ENCODE measurements around the gene PGAP1. TPM values are rescaled to one million over a fixed set of nuclear protein-coding genes. Genes with fewer than 3 reads are reported as not detected.

The PGAP1 gene
- total RNA-seq, 2 donors from 2014 or later = 15.3 to 38.2 TPM

GRCh38 chr2:196821195-196821594, 105.3 kb downstream of the PGAP1 start:
- no peaks in the 10 kb centered on the region for H3K4me1 ChIP-seq (ENCODE audit: control insufficient read depth in 1 of 2, low read depth in 2 of 2)
- no peaks in the 10 kb centered on the region for H3K27me3 ChIP-seq (replicated peaks; ENCODE audit: insufficient read depth)
- no peak overlapping the region for H3K27ac ChIP-seq
- H3K36me3 ChIP-seq = no peaks in the 10 kb centered on the region
- H3K4me3 ChIP-seq = no peak overlapping the region
- peaks cover 5% of the 10 kb centered on the region for H3K9me3 ChIP-seq
- DNase-seq (ENCODE audit: low spot score) (no peak), ATAC-seq (ENCODE audit: insufficient number of reproducible peaks, low FRiP score, low read depth) (no peak)
- no peak for TF ChIP-seq CTCF (IDR thresholded peaks at IDR 0.05)

DNA sequence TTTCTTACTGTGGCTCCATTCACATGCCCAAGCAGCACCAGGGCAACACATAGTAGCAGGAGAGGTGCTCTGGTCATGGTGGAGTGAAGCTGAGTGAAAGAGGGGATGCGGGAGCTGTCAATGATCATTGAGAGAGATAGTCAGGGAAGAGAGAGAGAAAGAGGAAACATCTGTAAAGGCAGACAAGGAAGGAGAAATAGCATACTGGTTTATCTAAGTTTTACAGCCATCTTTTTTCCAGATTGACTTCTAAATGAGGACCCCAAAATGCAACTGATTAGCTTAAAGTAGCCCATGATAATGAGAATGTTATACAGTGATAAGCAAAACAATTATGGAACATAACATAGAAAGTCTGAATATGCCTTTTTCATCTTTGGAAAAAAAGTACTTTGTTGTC, 117.2 kb downstream of the PGAP1 start, which contains the start of gene C2orf66:
Gene C2orf66, minus strand, starts transcription at position 96 of the 400 bp plus-strand sequence. Its CDS starts 19 bp downstream, at position 77.
- no peak for DNase-seq (ENCODE audit: low spot score)
- Histone ChIP-seq H3K9me3 (no peaks in the 10 kb centered on the region), H3K27me3 (replicated peaks; ENCODE audit: insufficient read depth) (no peaks in the 10 kb centered on the region), H3K4me1 (ENCODE audit: control insufficient read depth in 1 of 2, low read depth in 2 of 2) (no peaks in the 10 kb centered on the region), H3K4me3 (no peak within 1 kb of the TSS), H3K27ac (no peak within 1 kb of the TSS), H3K36me3 (no peaks in the 10 kb centered on the region)
- TF ChIP-seq CTCF (IDR thresholded peaks at IDR 0.05) = no peak
- no peak for ATAC-seq (ENCODE audit: insufficient number of reproducible peaks, low FRiP score, low read depth)

GRCh38 chr2:196808083-196808665, 118.3 kb downstream of the PGAP1 start:
- no peak for TF ChIP-seq CTCF (IDR thresholded peaks at IDR 0.05)
- Histone ChIP-seq H3K36me3 (no peaks in the 10 kb centered on the region), H3K4me3 (no peak overlapping the region), H3K9me3 (no peaks in the 10 kb centered on the region), H3K27ac (no peak overlapping the region), H3K4me1 (ENCODE audit: control insufficient read depth in 1 of 2, low read depth in 2 of 2) (no peaks in the 10 kb centered on the region), H3K27me3 (replicated peaks; ENCODE audit: insufficient read depth) (no peaks in the 10 kb centered on the region)
- no peak for DNase-seq (ENCODE audit: low spot score)
- ATAC-seq (ENCODE audit: insufficient number of reproducible peaks, low FRiP score, low read depth) = no peak

- Histone ChIP-seq H3K4me1 (ENCODE audit: control insufficient read depth in 1 of 2, low read depth in 2 of 2) (peaks cover 0 to 5% of the 10 kb centered on the region in 2 donors), H3K9me3 (no peaks in the 10 kb centered on the region), H3K36me3 (no peaks in the 10 kb centered on the region), H3K27ac (no peak overlapping the region), H3K4me3 (no peak overlapping the region), H3K27me3 (replicated peaks; ENCODE audit: insufficient read depth) (no peaks in the 10 kb centered on the region)
- no peak for TF ChIP-seq CTCF (IDR thresholded peaks at IDR 0.05)
- ATAC-seq (ENCODE audit: insufficient number of reproducible peaks, low FRiP score, low read depth) = no peak
- no peak for DNase-seq (ENCODE audit: low spot score)
Measured at GRCh38 chr2:196804381-196804780, 122.1 kb downstream of the PGAP1 start.

- ATAC-seq (ENCODE audit: insufficient number of reproducible peaks, low FRiP score, low read depth) (no peak), DNase-seq (ENCODE audit: low spot score) (no peak)
- no peak overlapping the region for H3K27ac ChIP-seq
- no peaks in the 10 kb centered on the region for H3K27me3 ChIP-seq (replicated peaks; ENCODE audit: insufficient read depth)
- no peaks in the 10 kb centered on the region for H3K36me3 ChIP-seq
- no peaks in the 10 kb centered on the region for H3K9me3 ChIP-seq
- H3K4me3 ChIP-seq = no peak overlapping the region
- H3K4me1 ChIP-seq (ENCODE audit: control insufficient read depth in 1 of 2, low read depth in 2 of 2) = peaks cover 5 to 7% of the 10 kb centered on the region in 2 donors
- TF ChIP-seq CTCF (IDR thresholded peaks at IDR 0.05) = no peak
Measured at GRCh38 chr2:196802401-196802800, 124.1 kb downstream of the PGAP1 start.
